Cardiac muscle cell (in vitro differentiated cells and primary cell): ENCODE measurements around the gene BRMS1. TPM values are rescaled to one million over a fixed set of nuclear protein-coding genes. Genes with fewer than 3 reads are reported as not detected.

Experiments used
- DNase-seq, 2 donors: peaks; one replicate each; pipeline versions ENCODE4 v3.0.0 to v3.0.0-alpha.2; 2010 to 2017; ENCODE audit warnings: low read depth in 1 of 2, low spot score in 1 of 2
- H3K27ac ChIP-seq: fragments of 200-600 bp; sonication (generic); 2 replicates; pipeline ENCODE4 v1.5.1; 2016
- H3K27me3 ChIP-seq: fragments of 200-600 bp; sonication (generic); 2 replicates; pipeline ENCODE4 v1.6.0; 2016; ENCODE audit warnings: control low read depth
- H3K36me3 ChIP-seq: fragments of 200-600 bp; sonication (generic); 2 replicates; pipeline ENCODE4 v1.5.1; 2016; ENCODE audit warnings: control low read depth
- H3K4me1 ChIP-seq: fragments of 200-600 bp; sonication (generic); 2 replicates; pipeline ENCODE4 v1.8.1; 2017; ENCODE audit warnings: low read depth, mild to moderate bottlenecking, mixed run types
- H3K4me3 ChIP-seq: fragments of 200-600 bp; sonication (generic); 2 replicates; pipeline ENCODE4 v1.5.1; 2016; ENCODE audit warnings: mild to moderate bottlenecking
- H3K9me3 ChIP-seq: fragments of 200-600 bp; sonication (generic); 2 replicates; pipeline ENCODE4 v1.5.1; 2017; ENCODE audit warnings: low read depth, mild to moderate bottlenecking, control low read depth
- polyA plus RNA-seq: library from polyadenylated mRNA; unstranded; fragments of >200 nt; fragmentation: Nextera tagmentation; extraction: Ambion mirVana; gene quantifications from 2 replicates; pipeline ENCODE4 v1.2.1, GENCODE V29; 2016
- total RNA-seq: library from RNA; depleted of rRNA; stranded (reverse); fragments of >200 nt; gene quantifications from 2 replicates; pipeline ENCODE4 v1.2.3, GENCODE V29; 2016
- TF ChIP-seq, protein P1 (sequence below): IDR thresholded peaks from 2 replicates; pipeline ENCODE4 v1.5.1; 2012; ENCODE audit warnings: low read depth, mild to moderate bottlenecking, low read length

Gene BRMS1
- total and polyA plus RNA-seq, 2 experiments from 2014 or later, result 33.2 to 33.8 TPM

DNA sequence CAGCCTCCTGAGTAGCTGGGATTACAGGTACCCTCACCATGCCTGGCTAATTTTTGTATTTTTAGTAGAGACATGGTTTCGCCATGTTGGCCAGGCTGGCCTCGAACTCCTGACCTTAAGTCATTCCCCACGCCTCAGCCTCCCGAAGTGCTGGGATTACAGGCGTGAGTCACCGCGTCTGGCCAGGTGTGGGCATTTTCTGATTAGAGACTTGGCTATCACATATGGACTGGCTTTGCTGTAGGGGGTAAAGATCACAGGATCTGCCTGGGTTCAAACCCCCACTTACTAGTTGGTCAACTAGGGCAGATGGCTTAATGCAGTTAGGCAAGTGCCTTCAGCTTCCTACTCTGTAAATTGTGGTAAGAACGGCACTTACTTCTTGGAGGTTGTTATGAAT, 34.6 kb downstream of the BRMS1 start:
- DNase-seq, result no peak
- peaks cover 12% of the 10 kb centered on the region for H3K4me1 ChIP-seq
- H3K27me3 ChIP-seq, result no peaks in the 10 kb centered on the region
- no peak overlapping the region for H3K4me3 ChIP-seq
- H3K9me3 ChIP-seq, result no peaks in the 10 kb centered on the region
- no peak overlapping the region for H3K27ac ChIP-seq
- TF ChIP-seq, protein P1, sequence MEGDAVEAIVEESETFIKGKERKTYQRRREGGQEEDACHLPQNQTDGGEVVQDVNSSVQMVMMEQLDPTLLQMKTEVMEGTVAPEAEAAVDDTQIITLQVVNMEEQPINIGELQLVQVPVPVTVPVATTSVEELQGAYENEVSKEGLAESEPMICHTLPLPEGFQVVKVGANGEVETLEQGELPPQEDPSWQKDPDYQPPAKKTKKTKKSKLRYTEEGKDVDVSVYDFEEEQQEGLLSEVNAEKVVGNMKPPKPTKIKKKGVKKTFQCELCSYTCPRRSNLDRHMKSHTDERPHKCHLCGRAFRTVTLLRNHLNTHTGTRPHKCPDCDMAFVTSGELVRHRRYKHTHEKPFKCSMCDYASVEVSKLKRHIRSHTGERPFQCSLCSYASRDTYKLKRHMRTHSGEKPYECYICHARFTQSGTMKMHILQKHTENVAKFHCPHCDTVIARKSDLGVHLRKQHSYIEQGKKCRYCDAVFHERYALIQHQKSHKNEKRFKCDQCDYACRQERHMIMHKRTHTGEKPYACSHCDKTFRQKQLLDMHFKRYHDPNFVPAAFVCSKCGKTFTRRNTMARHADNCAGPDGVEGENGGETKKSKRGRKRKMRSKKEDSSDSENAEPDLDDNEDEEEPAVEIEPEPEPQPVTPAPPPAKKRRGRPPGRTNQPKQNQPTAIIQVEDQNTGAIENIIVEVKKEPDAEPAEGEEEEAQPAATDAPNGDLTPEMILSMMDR, result no peak
- H3K36me3 ChIP-seq, result no peaks in the 10 kb centered on the region

DNA sequence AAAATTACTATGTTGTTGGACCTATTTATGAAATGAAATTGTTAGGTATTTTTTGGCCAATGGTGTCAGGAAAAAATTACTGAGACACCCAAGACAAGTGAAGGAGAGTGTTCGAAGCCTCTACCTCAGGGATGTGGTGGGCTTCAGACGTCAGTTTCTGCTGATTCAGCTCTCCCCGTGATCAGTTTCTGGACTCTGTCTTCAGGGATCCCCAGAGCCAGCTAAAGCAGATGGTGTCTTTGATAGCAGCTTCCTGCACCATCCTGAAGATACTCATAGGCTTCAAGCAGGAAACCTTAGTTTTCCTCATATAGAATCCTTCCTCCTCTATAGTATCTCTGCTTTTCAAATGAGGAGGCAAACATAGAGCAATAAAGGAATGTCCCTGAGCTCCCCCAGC, 35.4 kb downstream of the BRMS1 start:
- H3K4me1 ChIP-seq, result peaks cover 12% of the 10 kb centered on the region
- TF ChIP-seq, protein P1, result no peak

DNA sequence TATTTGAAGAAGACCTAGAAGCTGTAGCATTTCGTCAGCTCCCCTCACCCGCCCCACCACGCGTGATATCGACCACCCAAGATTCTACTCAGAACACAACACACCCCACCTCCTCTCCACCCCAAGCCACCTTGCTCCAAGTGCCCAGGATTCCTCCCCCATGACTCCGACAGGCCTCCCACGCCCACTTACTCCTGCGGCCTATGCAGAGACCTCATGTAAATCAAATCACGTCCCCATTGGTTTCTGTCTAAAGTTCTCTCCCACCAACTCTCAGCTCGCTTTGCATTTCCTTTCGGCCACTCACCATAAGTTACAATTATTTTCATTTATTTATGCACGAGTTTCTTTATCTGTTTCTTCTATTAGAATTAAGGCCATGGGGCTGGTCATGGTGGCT, 42.2 kb downstream of the BRMS1 start:
- H3K4me1 ChIP-seq, result no peaks in the 10 kb centered on the region
- no peak for DNase-seq
- H3K9me3 ChIP-seq, result no peaks in the 10 kb centered on the region
- no peaks in the 10 kb centered on the region for H3K36me3 ChIP-seq
- TF ChIP-seq, protein P1, result no peak
- no peaks in the 10 kb centered on the region for H3K27me3 ChIP-seq
- H3K27ac ChIP-seq, result no peak overlapping the region
- H3K4me3 ChIP-seq, result no peak overlapping the region

More for the DNA sequence above, 35.4 kb downstream of the BRMS1 start:
- no peak for DNase-seq
- H3K4me3 ChIP-seq, result no peak overlapping the region
- H3K9me3 ChIP-seq, result no peaks in the 10 kb centered on the region
- H3K36me3 ChIP-seq, result no peaks in the 10 kb centered on the region
- no peak overlapping the region for H3K27ac ChIP-seq
- no peaks in the 10 kb centered on the region for H3K27me3 ChIP-seq

DNA sequence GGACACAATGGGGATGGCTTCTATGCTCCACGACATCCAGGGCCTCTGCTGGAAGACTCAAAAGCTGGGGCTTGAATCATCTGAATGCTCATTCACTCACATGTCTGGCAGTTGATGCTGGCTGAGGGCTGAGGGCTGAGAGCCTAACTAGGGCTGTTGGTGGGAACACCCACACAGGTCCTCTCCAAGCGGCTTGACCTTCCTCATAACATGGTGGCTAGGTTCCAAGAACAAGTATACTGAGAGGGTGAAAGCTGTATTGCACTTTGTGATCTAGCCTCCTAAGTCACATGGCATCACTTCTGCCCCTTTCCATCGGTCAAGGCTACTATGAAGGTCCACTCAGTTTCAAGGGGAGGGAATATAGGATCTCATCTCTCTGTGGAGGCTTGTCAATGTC, 45.7 kb downstream of the BRMS1 start:
- Histone ChIP-seq H3K27me3 (peaks cover 10% of the 10 kb centered on the region), H3K4me3 (no peak overlapping the region), H3K9me3 (no peaks in the 10 kb centered on the region), H3K27ac (no peak overlapping the region), H3K36me3 (no peaks in the 10 kb centered on the region), H3K4me1 (no peaks in the 10 kb centered on the region)
- TF ChIP-seq, protein P1, result no peak
- DNase-seq, result no peak

DNA sequence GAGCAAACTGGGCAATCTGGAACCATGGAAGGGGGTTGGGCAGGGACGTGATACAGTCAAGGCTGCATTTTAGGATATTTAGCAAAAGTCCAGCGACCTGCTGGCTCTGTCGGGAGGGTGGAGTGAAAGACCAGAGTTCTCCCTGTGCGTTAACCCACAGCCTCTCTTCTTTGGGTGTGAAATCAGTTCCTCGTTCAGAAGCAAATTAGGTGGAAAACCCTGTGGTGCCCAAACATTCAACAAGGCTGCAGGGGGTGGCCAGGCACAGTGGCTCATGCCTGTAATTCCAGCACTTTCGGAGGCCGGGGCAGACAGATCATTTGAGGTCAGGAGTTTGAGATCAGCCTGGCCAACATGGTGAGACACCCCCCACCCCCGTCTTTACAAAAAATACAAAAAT, 47.3 kb downstream of the BRMS1 start:
- H3K27ac ChIP-seq, result no peak overlapping the region
- TF ChIP-seq, protein P1, result no peak

More for the DNA sequence above, 47.3 kb downstream of the BRMS1 start:
- Histone ChIP-seq H3K4me1 (no peaks in the 10 kb centered on the region), H3K4me3 (no peak overlapping the region), H3K36me3 (no peaks in the 10 kb centered on the region), H3K27me3 (peaks cover 25% of the 10 kb centered on the region), H3K9me3 (no peaks in the 10 kb centered on the region)
- DNase-seq, result no peak
